MM.1S (cell line): Measurements from ENCODE around the gene LATS1.

Source experiments
- DNase-seq: peaks from one replicate; pipeline ENCODE4 v3.0.0-alpha.2; 2015
- H2AFZ ChIP-seq: fragments of 300-600 bp; sonication (generic); 2 replicates; pipeline ENCODE4 v1.6.0; 2016; ENCODE audit warnings: antibody characterized with exemption, low read length
- H3F3A ChIP-seq: fragments of 300-600 bp; sonication (generic); 2 replicates; pipeline ENCODE4 v1.6.1; 2016; ENCODE audit warnings: mild to moderate bottlenecking, antibody characterized with exemption, low read length, moderate library complexity, mixed read lengths; ENCODE audit not compliant: insufficient read depth
- H3K27ac ChIP-seq: fragments of 300-600 bp; sonication (generic); 2 replicates; pipeline ENCODE4 v1.5.1; 2016; ENCODE audit warnings: mild to moderate bottlenecking, low read length
- H3K27me3 ChIP-seq: fragments of 300-600 bp; sonication (generic); replicated peaks from 2 replicates; pipeline ENCODE4 v1.6.0; 2016; ENCODE audit warnings: low read length; ENCODE audit not compliant: insufficient read depth
- H3K36me3 ChIP-seq: fragments of 300-600 bp; sonication (generic); replicated peaks from 2 replicates; pipeline ENCODE4 v1.6.1; 2016; ENCODE audit warnings: mild to moderate bottlenecking, low read length, mixed read lengths; ENCODE audit not compliant: insufficient read depth
- H3K4me1 ChIP-seq: fragments of 300-600 bp; sonication (generic); 2 replicates; pipeline ENCODE4 v1.6.1; 2016; ENCODE audit warnings: low read length, mixed read lengths
- H3K4me2 ChIP-seq: fragments of 300-600 bp; sonication (generic); 2 replicates; pipeline ENCODE4 v1.6.0; 2016; ENCODE audit warnings: low read depth, low read length
- H3K4me3 ChIP-seq: fragments of 300-600 bp; sonication (generic); 2 replicates; pipeline ENCODE4 v1.5.1; 2016; ENCODE audit warnings: low read length, mixed read lengths
- H3K79me2 ChIP-seq: fragments of 300-600 bp; sonication (generic); 2 replicates; pipeline ENCODE4 v1.6.1; 2016; ENCODE audit warnings: mixed run types, low read length, mixed read lengths
- H3K9ac ChIP-seq: fragments of 300-600 bp; sonication (generic); 2 replicates; pipeline ENCODE4 v1.6.1; 2016; ENCODE audit warnings: low read length, mixed read lengths
- H3K9me2 ChIP-seq: fragments of 300-600 bp; sonication (generic); replicated peaks from 2 replicates; pipeline ENCODE4 v1.6.1; 2016; ENCODE audit warnings: mild to moderate bottlenecking, low read length, mixed read lengths; ENCODE audit not compliant: insufficient read depth
- H3K9me3 ChIP-seq: fragments of 300-600 bp; sonication (generic); replicated peaks from 2 replicates; pipeline ENCODE4 v1.6.1; 2016; ENCODE audit warnings: mild to moderate bottlenecking, low read length, mixed read lengths; ENCODE audit not compliant: insufficient read depth
- H4K20me1 ChIP-seq: fragments of 300-600 bp; sonication (generic); 2 replicates; pipeline ENCODE4 v1.6.1; 2016; ENCODE audit warnings: mild to moderate bottlenecking, low read length, moderate library complexity, mixed read lengths; ENCODE audit not compliant: insufficient read depth
- CTCF ChIP-seq: fragments of 300-600 bp; sonication (generic); IDR thresholded peaks from 2 replicates; pipeline ENCODE4 v1.5.1; 2016; ENCODE audit warnings: antibody characterized with exemption, low read length, mixed read lengths
- EZH2 ChIP-seq: fragments of 300-600 bp; sonication (generic); optimal IDR thresholded peaks from 2 replicates; pipeline ENCODE3; 2017; ENCODE audit warnings: low read depth, mild to moderate bottlenecking, antibody characterized with exemption, low read length, mixed read lengths
- EZH2phosphoT487 ChIP-seq: fragments of 300-600 bp; sonication (generic); IDR thresholded peaks from 2 replicates; pipeline ENCODE4 v1.6.1; 2018; ENCODE audit warnings: antibody characterized with exemption, low read length

LATS1 gene

GRCh38 chr6:149696901-149697300, 21.0 kb downstream of the LATS1 start:
- Histone ChIP-seq H3K4me1 (no peaks in the 10 kb centered on the region), H3K9ac (no peak overlapping the region), H3K79me2 (peaks cover 52% of the 10 kb centered on the region), H4K20me1 (no peaks in the 10 kb centered on the region), H3K27me3 (no peaks in the 10 kb centered on the region), H3F3A (no peaks in the 10 kb centered on the region), H3K9me3 (no peaks in the 10 kb centered on the region), H3K36me3 (no peaks in the 10 kb centered on the region), H3K4me2 (no peak overlapping the region), H2AFZ (no peak overlapping the region), H3K4me3 (no peak overlapping the region), H3K27ac (no peak overlapping the region), H3K9me2 (no peaks in the 10 kb centered on the region)
- TF ChIP-seq EZH2phosphoT487 (no peak), EZH2 (no peak), CTCF (no peak)
- no peak for DNase-seq

GRCh38 chr6:149694921-149695320, 23.0 kb downstream of the LATS1 start:
- Histone ChIP-seq H3F3A (no peaks in the 10 kb centered on the region), H3K9me2 (no peaks in the 10 kb centered on the region), H2AFZ (no peak overlapping the region), H3K4me2 (no peak overlapping the region), H3K27me3 (no peaks in the 10 kb centered on the region), H3K9me3 (no peaks in the 10 kb centered on the region), H3K36me3 (no peaks in the 10 kb centered on the region), H3K4me1 (no peaks in the 10 kb centered on the region), H3K4me3 (no peak overlapping the region), H4K20me1 (no peaks in the 10 kb centered on the region), H3K27ac (no peak overlapping the region), H3K79me2 (peaks cover 42% of the 10 kb centered on the region), H3K9ac (no peak overlapping the region)
- no peak for DNase-seq
- no peak for TF ChIP-seq CTCF
- no peak for TF ChIP-seq EZH2phosphoT487

- H4K20me1 ChIP-seq: no peaks in the 10 kb centered on the region
These were observed 26.7 kb downstream of the LATS1 start for GRCh38 chr6:149691201-149691600.

More at GRCh38 chr6:149691201-149691600, 26.7 kb downstream of the LATS1 start:
- Histone ChIP-seq H2AFZ (no peak overlapping the region), H3F3A (no peaks in the 10 kb centered on the region), H3K27ac (no peak overlapping the region), H3K9ac (no peak overlapping the region), H3K27me3 (no peaks in the 10 kb centered on the region), H3K4me2 (no peak overlapping the region), H3K9me3 (no peaks in the 10 kb centered on the region), H3K4me1 (no peaks in the 10 kb centered on the region), H3K4me3 (no peak overlapping the region), H3K9me2 (no peaks in the 10 kb centered on the region), H3K36me3 (no peaks in the 10 kb centered on the region), H3K79me2 (peaks cover 12% of the 10 kb centered on the region)
- DNase-seq: no peak
- no peak for TF ChIP-seq CTCF
- TF ChIP-seq EZH2phosphoT487: no peak
- no peak for TF ChIP-seq EZH2
